Fibroblast of lung (primary cell): ENCODE results near the gene ZDHHC14. TPM values are rescaled to one million over a fixed set of nuclear protein-coding genes. Genes with fewer than 3 reads are reported as not detected.

Source experiments
- DNase-seq, 2 donors: peaks; one replicate each; pipeline versions ENCODE4 v3.0.0 to v3.0.0-alpha.2; 2010; ENCODE audit warnings: low read depth in 2 of 2
- H2AFZ ChIP-seq: 2 replicates; pipeline ENCODE4 v1.5.1; 2012; ENCODE audit warnings: low read length, control low read depth, inconsistent platforms
- H3K27ac ChIP-seq: 2 replicates; pipeline ENCODE4 v1.5.1; 2011; ENCODE audit warnings: low read length, control low read depth; ENCODE audit not compliant: insufficient read depth
- H3K27me3 ChIP-seq: 2 replicates; pipeline ENCODE4 v1.5.1; 2011; ENCODE audit warnings: mild to moderate bottlenecking, low read length; ENCODE audit not compliant: control insufficient read depth, insufficient read depth
- H3K36me3 ChIP-seq: 2 replicates; pipeline ENCODE4 v1.5.1; 2011; ENCODE audit warnings: low read length; ENCODE audit not compliant: control insufficient read depth, insufficient read depth
- H3K4me1 ChIP-seq: 2 replicates; pipeline ENCODE4 v1.5.1; 2011; ENCODE audit warnings: low read length; ENCODE audit not compliant: control insufficient read depth, insufficient read depth; ENCODE audit errors: extremely low read depth
- H3K4me2 ChIP-seq: 2 replicates; pipeline ENCODE4 v1.5.1; 2011; ENCODE audit warnings: low read length, control low read depth; ENCODE audit not compliant: insufficient read depth; ENCODE audit errors: extremely low read depth
- H3K4me3 ChIP-seq, 4 experiments: fragments of 200-600 bp in 1 of 4; sonication (generic) in 1 of 4; replicated peaks in 1 of 4; 2 replicates each; pipeline ENCODE4 v1.5.1; 2011 to 2016; ENCODE audit warnings: low read length in 4 of 4, low read depth in 3 of 4, mild to moderate bottlenecking in 3 of 4, control low read depth in 2 of 4, inconsistent platforms in 1 of 4, mixed read lengths in 1 of 4; ENCODE audit not compliant: insufficient read depth in 1 of 4; ENCODE audit errors: control extremely low read depth in 1 of 4
- H3K79me2 ChIP-seq: 2 replicates; pipeline ENCODE4 v1.5.1; 2012; ENCODE audit warnings: mild to moderate bottlenecking, low read length, inconsistent platforms; ENCODE audit not compliant: control insufficient read depth, insufficient read depth
- H3K9ac ChIP-seq: 2 replicates; pipeline ENCODE4 v1.5.1; 2011; ENCODE audit warnings: mild to moderate bottlenecking, low read length, control low read depth; ENCODE audit not compliant: insufficient read depth
- H3K9me3 ChIP-seq: 2 replicates; pipeline ENCODE4 v1.5.1; 2012; ENCODE audit warnings: low read depth, low read length; ENCODE audit not compliant: control insufficient read depth, insufficient read depth
- H4K20me1 ChIP-seq: 2 replicates; pipeline ENCODE4 v1.5.1; 2011; ENCODE audit warnings: low read length; ENCODE audit not compliant: control insufficient read depth, insufficient read depth; ENCODE audit errors: extremely low read depth
- EZH2 ChIP-seq: IDR thresholded peaks from 2 replicates; pipeline ENCODE4 v1.5.1; 2012; ENCODE audit warnings: low read length, control low read depth, mild to moderate bottlenecking; ENCODE audit errors: missing control alignments
- polyA plus RNA-seq, 2 donors: library from polyadenylated mRNA; depleted of rRNA in 1 of 2; stranded (reverse) in 1 of 2; unstranded in 1 of 2; fragments of >200 nt; gene quantifications; 2 replicates each; pipeline ENCODE4 v1.2.1, GENCODE V29; 2011 to 2012; ENCODE audit warnings: missing spikeins in 1 of 2
- total RNA-seq: library from RNA; depleted of rRNA; stranded (reverse); fragments of >200 nt; gene quantifications from 2 replicates; pipeline ENCODE4 v1.2.1, GENCODE V29; 2014
- TF ChIP-seq, protein P1 (sequence below), 2 donors: IDR thresholded peaks in 1 of 2; conservative IDR thresholded peaks in 1 of 2; 1 replicate in 1 of 2; 2 replicates in 1 of 2; pipeline ENCODE4 v1.5.1; 2011 to 2012; ENCODE audit warnings: low read length in 2 of 2, control low read depth in 1 of 2, inconsistent platforms in 1 of 2, low read depth in 1 of 2, mild to moderate bottlenecking in 1 of 2

Gene ZDHHC14
- total and polyA plus RNA-seq, 2 donors (not counting 1 experiment from before 2014, with no cell fraction given): 1.7 to 3.5 TPM

GRCh38 chr6:157724960-157725741 is 344.2 kb downstream of the ZDHHC14 start:
- DNase-seq: no peak
- Histone ChIP-seq H3K9me3 (no peaks in the 10 kb centered on the region), H3K27ac (no peak overlapping the region)

GRCh38 chr6:157725836-157726235 is 344.8 kb downstream of the ZDHHC14 start:
- peaks cover 9% of the 10 kb centered on the region for H3K27me3 ChIP-seq
- no peaks in the 10 kb centered on the region for H3K79me2 ChIP-seq
- H4K20me1 ChIP-seq: no peaks in the 10 kb centered on the region
- H2AFZ ChIP-seq: no peak overlapping the region
- no peak overlapping the region for H3K4me2 ChIP-seq
- no peaks in the 10 kb centered on the region for H3K36me3 ChIP-seq
- TF ChIP-seq EZH2: no peak
- TF ChIP-seq, protein P1, sequence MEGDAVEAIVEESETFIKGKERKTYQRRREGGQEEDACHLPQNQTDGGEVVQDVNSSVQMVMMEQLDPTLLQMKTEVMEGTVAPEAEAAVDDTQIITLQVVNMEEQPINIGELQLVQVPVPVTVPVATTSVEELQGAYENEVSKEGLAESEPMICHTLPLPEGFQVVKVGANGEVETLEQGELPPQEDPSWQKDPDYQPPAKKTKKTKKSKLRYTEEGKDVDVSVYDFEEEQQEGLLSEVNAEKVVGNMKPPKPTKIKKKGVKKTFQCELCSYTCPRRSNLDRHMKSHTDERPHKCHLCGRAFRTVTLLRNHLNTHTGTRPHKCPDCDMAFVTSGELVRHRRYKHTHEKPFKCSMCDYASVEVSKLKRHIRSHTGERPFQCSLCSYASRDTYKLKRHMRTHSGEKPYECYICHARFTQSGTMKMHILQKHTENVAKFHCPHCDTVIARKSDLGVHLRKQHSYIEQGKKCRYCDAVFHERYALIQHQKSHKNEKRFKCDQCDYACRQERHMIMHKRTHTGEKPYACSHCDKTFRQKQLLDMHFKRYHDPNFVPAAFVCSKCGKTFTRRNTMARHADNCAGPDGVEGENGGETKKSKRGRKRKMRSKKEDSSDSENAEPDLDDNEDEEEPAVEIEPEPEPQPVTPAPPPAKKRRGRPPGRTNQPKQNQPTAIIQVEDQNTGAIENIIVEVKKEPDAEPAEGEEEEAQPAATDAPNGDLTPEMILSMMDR (conservative IDR thresholded peaks at IDR 0.05 in 1 of 2, IDR thresholded peaks at IDR 0.05 in 1 of 2; ENCODE audit: low read depth in 1 of 2, low read length in 2 of 2): no peak
- no peak overlapping the region for H3K27ac ChIP-seq
- DNase-seq: no peak
- no peaks in the 10 kb centered on the region for H3K4me1 ChIP-seq
- H3K4me3 ChIP-seq: no peak overlapping the region
- H3K9me3 ChIP-seq: no peaks in the 10 kb centered on the region
- no peak overlapping the region for H3K9ac ChIP-seq

More at GRCh38 chr6:157724960-157725741, 344.2 kb downstream of the ZDHHC14 start:
- Histone ChIP-seq H3K4me3 (no peak overlapping the region), H3K9ac (no peak overlapping the region), H4K20me1 (no peaks in the 10 kb centered on the region), H3K4me2 (no peak overlapping the region), H3K27me3 (peaks cover 9% of the 10 kb centered on the region), H3K79me2 (no peaks in the 10 kb centered on the region), H3K4me1 (no peaks in the 10 kb centered on the region), H2AFZ (no peak overlapping the region), H3K36me3 (no peaks in the 10 kb centered on the region)
- TF ChIP-seq, protein P1 (conservative IDR thresholded peaks at IDR 0.05 in 1 of 2, IDR thresholded peaks at IDR 0.05 in 1 of 2; ENCODE audit: low read depth in 1 of 2, low read length in 2 of 2): no peak
- no peak for TF ChIP-seq EZH2

DNA sequence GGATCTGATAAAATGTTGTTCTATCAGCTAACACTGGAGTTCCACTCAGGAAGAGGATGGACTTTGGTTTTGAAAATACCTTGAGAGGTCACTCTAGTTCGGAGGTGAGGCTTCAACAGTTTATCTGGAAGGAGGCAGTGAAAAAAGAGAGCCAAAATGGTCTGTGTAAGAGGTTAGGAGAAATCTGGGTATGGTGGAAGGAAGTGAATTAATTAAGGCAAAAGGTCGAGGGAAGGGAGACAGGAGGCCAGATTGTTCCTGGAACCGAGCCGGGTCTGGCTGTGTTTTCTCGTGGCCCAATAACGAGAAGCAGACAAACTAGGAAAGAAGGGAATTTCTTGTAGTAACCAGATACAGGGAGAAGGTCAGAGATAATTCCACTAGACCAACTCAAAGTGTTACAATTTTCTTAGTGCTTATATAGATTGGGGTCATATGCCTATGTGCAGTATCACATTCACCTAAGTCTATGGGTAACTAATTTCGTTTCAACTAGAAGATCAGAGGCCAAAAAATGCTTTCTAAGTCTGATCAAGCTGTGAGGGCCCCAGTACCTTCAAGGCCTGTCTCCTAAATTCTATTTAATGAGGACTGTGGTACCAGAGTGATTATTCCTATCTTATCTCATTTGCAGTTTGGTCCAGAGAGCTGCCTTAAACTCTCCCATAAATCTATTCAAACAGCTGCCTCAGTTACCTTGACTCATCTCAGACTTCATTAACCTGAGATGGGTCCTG is 346.1 kb downstream of the ZDHHC14 start:
- DNase-seq: no peak
- Histone ChIP-seq H2AFZ (no peak overlapping the region), H3K9ac (no peak overlapping the region), H3K9me3 (no peaks in the 10 kb centered on the region), H3K79me2 (no peaks in the 10 kb centered on the region), H4K20me1 (no peaks in the 10 kb centered on the region), H3K36me3 (no peaks in the 10 kb centered on the region), H3K4me1 (no peaks in the 10 kb centered on the region), H3K4me2 (no peak overlapping the region), H3K27me3 (peaks cover 9% of the 10 kb centered on the region), H3K27ac (no peak overlapping the region), H3K4me3 (no peak overlapping the region)
- TF ChIP-seq, protein P1 (conservative IDR thresholded peaks at IDR 0.05 in 1 of 2, IDR thresholded peaks at IDR 0.05 in 1 of 2; ENCODE audit: low read depth in 1 of 2, low read length in 2 of 2): no peak
- TF ChIP-seq EZH2: no peak
